Fibroblast of lung (primary cell): ENCODE data around the gene SCN1A.

ENCODE experiments used
- EZH2 ChIP-seq: IDR thresholded peaks from 2 replicates; pipeline ENCODE4 v1.5.1; 2012; ENCODE audit warnings: low read length, control low read depth, mild to moderate bottlenecking; ENCODE audit errors: missing control alignments
- TF ChIP-seq, protein P1 (sequence below), 2 donors: IDR thresholded peaks in 1 of 2; conservative IDR thresholded peaks in 1 of 2; 1 replicate in 1 of 2; 2 replicates in 1 of 2; pipeline ENCODE4 v1.5.1; 2011 to 2012; ENCODE audit warnings: low read length in 2 of 2, control low read depth in 1 of 2, inconsistent platforms in 1 of 2, low read depth in 1 of 2, mild to moderate bottlenecking in 1 of 2

- TF ChIP-seq, protein P1, sequence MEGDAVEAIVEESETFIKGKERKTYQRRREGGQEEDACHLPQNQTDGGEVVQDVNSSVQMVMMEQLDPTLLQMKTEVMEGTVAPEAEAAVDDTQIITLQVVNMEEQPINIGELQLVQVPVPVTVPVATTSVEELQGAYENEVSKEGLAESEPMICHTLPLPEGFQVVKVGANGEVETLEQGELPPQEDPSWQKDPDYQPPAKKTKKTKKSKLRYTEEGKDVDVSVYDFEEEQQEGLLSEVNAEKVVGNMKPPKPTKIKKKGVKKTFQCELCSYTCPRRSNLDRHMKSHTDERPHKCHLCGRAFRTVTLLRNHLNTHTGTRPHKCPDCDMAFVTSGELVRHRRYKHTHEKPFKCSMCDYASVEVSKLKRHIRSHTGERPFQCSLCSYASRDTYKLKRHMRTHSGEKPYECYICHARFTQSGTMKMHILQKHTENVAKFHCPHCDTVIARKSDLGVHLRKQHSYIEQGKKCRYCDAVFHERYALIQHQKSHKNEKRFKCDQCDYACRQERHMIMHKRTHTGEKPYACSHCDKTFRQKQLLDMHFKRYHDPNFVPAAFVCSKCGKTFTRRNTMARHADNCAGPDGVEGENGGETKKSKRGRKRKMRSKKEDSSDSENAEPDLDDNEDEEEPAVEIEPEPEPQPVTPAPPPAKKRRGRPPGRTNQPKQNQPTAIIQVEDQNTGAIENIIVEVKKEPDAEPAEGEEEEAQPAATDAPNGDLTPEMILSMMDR (conservative IDR thresholded peaks at IDR 0.05 in 1 of 2, IDR thresholded peaks at IDR 0.05 in 1 of 2; ENCODE audit: low read depth in 1 of 2, low read length in 2 of 2): no peak
- TF ChIP-seq EZH2: no peak
Observed at GRCh38 chr2:166081131-166081632, 46.6 kb downstream of the SCN1A start.
